DMS79 (cell line): ENCODE measurements around the gene DEPP1.

Experiments
- DNase-seq: peaks from one replicate; lab custom pipeline; 2025; lab: John Stamatoyannopoulos, UW

DEPP1 gene

GRCh38 chr10:44951576-44952226, 26.9 kb downstream of the DEPP1 start:
- DNase-seq, result no peak

GRCh38 chr10:44950326-44951225, 28.0 kb downstream of the DEPP1 start:
- no peak for DNase-seq

GRCh38 chr10:44949915-44950314, 28.7 kb downstream of the DEPP1 start:
- DNase-seq, result no peak

GRCh38 chr10:44949127-44949802, 29.3 kb downstream of the DEPP1 start:
- DNase-seq, result no peak

- DNase-seq, result no peak
Observed at GRCh38 chr10:44948642-44949041, 30.0 kb downstream of the DEPP1 start.

- DNase-seq, result no peak
Observed at GRCh38 chr10:44947371-44948152, 31.0 kb downstream of the DEPP1 start.

- no peak for DNase-seq
Observed at GRCh38 chr10:44946205-44946604, 32.4 kb downstream of the DEPP1 start.

- no peak for DNase-seq
Observed at GRCh38 chr10:44944354-44944753, 34.3 kb downstream of the DEPP1 start.

GRCh38 chr10:44939691-44940401, 38.8 kb downstream of the DEPP1 start:
- no peak for DNase-seq

- no peak for DNase-seq
Observed at GRCh38 chr10:44938956-44939355, 39.7 kb downstream of the DEPP1 start.

- no peak for DNase-seq
Observed at GRCh38 chr10:44937196-44938005, 41.2 kb downstream of the DEPP1 start.

- no peak for DNase-seq
Observed at GRCh38 chr10:44936314-44936975, 42.2 kb downstream of the DEPP1 start.

GRCh38 chr10:44935966-44936295, 42.7 kb downstream of the DEPP1 start:
- no peak for DNase-seq

GRCh38 chr10:44935201-44935965, 43.2 kb downstream of the DEPP1 start:
- no peak for DNase-seq

- no peak for DNase-seq
Observed at GRCh38 chr10:44934416-44935200, 44.0 kb downstream of the DEPP1 start.

GRCh38 chr10:44933451-44934321, 44.9 kb downstream of the DEPP1 start:
- DNase-seq, result no peak
